ENCODE results near the gene GRAMD4.

Gene GRAMD4

GRCh38 chr22:46595545-46595944, 24.6 kb upstream of the GRAMD4 start:
- TF ChIP-seq POLR2AphosphoS5 (IDR thresholded peaks at IDR 0.05; ENCODE audit: low read depth, low read length) (no peak), SPI1 (IDR thresholded peaks at IDR 0.05; ENCODE audit: low read depth, low read length) (no peak), PAX5 (IDR thresholded peaks at IDR 0.05; ENCODE audit: insufficient read depth, low read length, severe bottlenecking) (no peak), POLR2A (IDR thresholded peaks at IDR 0.05; ENCODE audit: low read depth, low read length) (no peak)
- no peak for DNase-seq (ENCODE audit: insufficient read length, low spot score)

GRCh38 chr22:46596032-46596441, 24.1 kb upstream of the GRAMD4 start:
- DNase-seq (ENCODE audit: insufficient read length, low spot score) (no peak), FAIRE-seq (no peak)
- TF ChIP-seq TAF1 (IDR thresholded peaks at IDR 0.05; ENCODE audit: low read depth, low read length) (no peak), POLR2A (IDR thresholded peaks at IDR 0.05; ENCODE audit: low read depth, low read length) (no peak), PAX5 (IDR thresholded peaks at IDR 0.05; ENCODE audit: insufficient read depth, low read length, severe bottlenecking) (no peak), POU2F2 (IDR thresholded peaks at IDR 0.05; ENCODE audit: low read depth, low read length) (no peak), POLR2AphosphoS5 (IDR thresholded peaks at IDR 0.05; ENCODE audit: low read depth, low read length) (no peak), SPI1 (IDR thresholded peaks at IDR 0.05; ENCODE audit: low read depth, low read length) (no peak)

More at GRCh38 chr22:46595545-46595944, 24.6 kb upstream of the GRAMD4 start:
- FAIRE-seq: no peak

GRCh38 chr22:46596819-46597218, 23.4 kb upstream of the GRAMD4 start:
- TF ChIP-seq POLR2AphosphoS5 (IDR thresholded peaks at IDR 0.05; ENCODE audit: low read depth, low read length): no peak
- TF ChIP-seq POLR2A (IDR thresholded peaks at IDR 0.05; ENCODE audit: low read depth, low read length): no peak
- no peak for TF ChIP-seq TAF1 (IDR thresholded peaks at IDR 0.05; ENCODE audit: low read depth, low read length)
- no peak for TF ChIP-seq POU2F2 (IDR thresholded peaks at IDR 0.05; ENCODE audit: low read depth, low read length)
- no peak for TF ChIP-seq PAX5 (IDR thresholded peaks at IDR 0.05; ENCODE audit: insufficient read depth, low read length, severe bottlenecking)
- TF ChIP-seq SPI1 (IDR thresholded peaks at IDR 0.05; ENCODE audit: low read depth, low read length): no peak
- FAIRE-seq (no peak), DNase-seq (ENCODE audit: insufficient read length, low spot score) (no peak)

GRCh38 chr22:46598224-46598623, 22.0 kb upstream of the GRAMD4 start:
- TF ChIP-seq SPI1 (IDR thresholded peaks at IDR 0.05; ENCODE audit: low read depth, low read length) (no peak), TAF1 (IDR thresholded peaks at IDR 0.05; ENCODE audit: low read depth, low read length) (no peak), PAX5 (IDR thresholded peaks at IDR 0.05; ENCODE audit: insufficient read depth, low read length, severe bottlenecking) (no peak), POU2F2 (IDR thresholded peaks at IDR 0.05; ENCODE audit: low read depth, low read length) (no peak), POLR2A (IDR thresholded peaks at IDR 0.05; ENCODE audit: low read depth, low read length) (no peak), POLR2AphosphoS5 (IDR thresholded peaks at IDR 0.05; ENCODE audit: low read depth, low read length) (no peak)
- FAIRE-seq (no peak), DNase-seq (ENCODE audit: insufficient read length, low spot score) (no peak)

- FAIRE-seq (no peak), DNase-seq (ENCODE audit: insufficient read length, low spot score) (no peak)
- no peak for TF ChIP-seq PAX5 (IDR thresholded peaks at IDR 0.05; ENCODE audit: insufficient read depth, low read length, severe bottlenecking)
- no peak for TF ChIP-seq SPI1 (IDR thresholded peaks at IDR 0.05; ENCODE audit: low read depth, low read length)
- no peak for TF ChIP-seq POU2F2 (IDR thresholded peaks at IDR 0.05; ENCODE audit: low read depth, low read length)
- TF ChIP-seq POLR2AphosphoS5 (IDR thresholded peaks at IDR 0.05; ENCODE audit: low read depth, low read length): no peak
- TF ChIP-seq TAF1 (IDR thresholded peaks at IDR 0.05; ENCODE audit: low read depth, low read length): no peak
- no peak for TF ChIP-seq POLR2A (IDR thresholded peaks at IDR 0.05; ENCODE audit: low read depth, low read length)
Measured at GRCh38 chr22:46598737-46599424, 21.3 kb upstream of the GRAMD4 start.

- FAIRE-seq (no peak), DNase-seq (ENCODE audit: insufficient read length, low spot score) (no peak)
- TF ChIP-seq SPI1 (IDR thresholded peaks at IDR 0.05; ENCODE audit: low read depth, low read length) (no peak), POU2F2 (IDR thresholded peaks at IDR 0.05; ENCODE audit: low read depth, low read length) (no peak), POLR2AphosphoS5 (IDR thresholded peaks at IDR 0.05; ENCODE audit: low read depth, low read length) (no peak), PAX5 (IDR thresholded peaks at IDR 0.05; ENCODE audit: insufficient read depth, low read length, severe bottlenecking) (no peak), TAF1 (IDR thresholded peaks at IDR 0.05; ENCODE audit: low read depth, low read length) (no peak), POLR2A (IDR thresholded peaks at IDR 0.05; ENCODE audit: low read depth, low read length) (no peak)
Measured at GRCh38 chr22:46600273-46600796, 19.9 kb upstream of the GRAMD4 start.

- DNase-seq (ENCODE audit: insufficient read length, low spot score): no peak
- TF ChIP-seq POU2F2 (IDR thresholded peaks at IDR 0.05; ENCODE audit: low read depth, low read length) (no peak), POLR2A (IDR thresholded peaks at IDR 0.05; ENCODE audit: low read depth, low read length) (no peak)
- FAIRE-seq: no peak
Measured at GRCh38 chr22:46602025-46602424, 18.2 kb upstream of the GRAMD4 start.

GRCh38 chr22:46604306-46604690, 15.9 kb upstream of the GRAMD4 start:
- FAIRE-seq: peak; percentile 93
- TF ChIP-seq SPI1 (IDR thresholded peaks at IDR 0.05; ENCODE audit: low read depth, low read length) (peak; percentile 80), POLR2A (IDR thresholded peaks at IDR 0.05; ENCODE audit: low read depth, low read length) (no peak)
- peak; percentile 64 for DNase-seq (ENCODE audit: insufficient read length, low spot score)

- FAIRE-seq: no peak
- no peak for TF ChIP-seq SPI1 (IDR thresholded peaks at IDR 0.05; ENCODE audit: low read depth, low read length)
- TF ChIP-seq PAX5 (IDR thresholded peaks at IDR 0.05; ENCODE audit: insufficient read depth, low read length, severe bottlenecking): no peak
- no peak for TF ChIP-seq TAF1 (IDR thresholded peaks at IDR 0.05; ENCODE audit: low read depth, low read length)
- no peak for TF ChIP-seq POLR2A (IDR thresholded peaks at IDR 0.05; ENCODE audit: low read depth, low read length)
- no peak for TF ChIP-seq POLR2AphosphoS5 (IDR thresholded peaks at IDR 0.05; ENCODE audit: low read depth, low read length)
- TF ChIP-seq POU2F2 (IDR thresholded peaks at IDR 0.05; ENCODE audit: low read depth, low read length): no peak
- DNase-seq (ENCODE audit: insufficient read length, low spot score): no peak
Measured at GRCh38 chr22:46605117-46605516, 15.1 kb upstream of the GRAMD4 start.

GRCh38 chr22:46606886-46607285, 13.3 kb upstream of the GRAMD4 start:
- DNase-seq (ENCODE audit: insufficient read length, low spot score) (no peak), FAIRE-seq (no peak)
- TF ChIP-seq SPI1 (IDR thresholded peaks at IDR 0.05; ENCODE audit: low read depth, low read length): no peak
- no peak for TF ChIP-seq TAF1 (IDR thresholded peaks at IDR 0.05; ENCODE audit: low read depth, low read length)
- TF ChIP-seq POLR2AphosphoS5 (IDR thresholded peaks at IDR 0.05; ENCODE audit: low read depth, low read length): no peak
- no peak for TF ChIP-seq POU2F2 (IDR thresholded peaks at IDR 0.05; ENCODE audit: low read depth, low read length)
- no peak for TF ChIP-seq PAX5 (IDR thresholded peaks at IDR 0.05; ENCODE audit: insufficient read depth, low read length, severe bottlenecking)
- TF ChIP-seq POLR2A (IDR thresholded peaks at IDR 0.05; ENCODE audit: low read depth, low read length): no peak

All from GM12891 (cell line).